ENCODE results near the gene ENOX2. TPM values are rescaled to one million over a fixed set of nuclear protein-coding genes. Genes with fewer than 3 reads are reported as not detected.

The ENOX2 gene
- total RNA-seq, 4 donors from 2014 or later: 10.2 to 27.0 (median 12.9) TPM

DNA sequence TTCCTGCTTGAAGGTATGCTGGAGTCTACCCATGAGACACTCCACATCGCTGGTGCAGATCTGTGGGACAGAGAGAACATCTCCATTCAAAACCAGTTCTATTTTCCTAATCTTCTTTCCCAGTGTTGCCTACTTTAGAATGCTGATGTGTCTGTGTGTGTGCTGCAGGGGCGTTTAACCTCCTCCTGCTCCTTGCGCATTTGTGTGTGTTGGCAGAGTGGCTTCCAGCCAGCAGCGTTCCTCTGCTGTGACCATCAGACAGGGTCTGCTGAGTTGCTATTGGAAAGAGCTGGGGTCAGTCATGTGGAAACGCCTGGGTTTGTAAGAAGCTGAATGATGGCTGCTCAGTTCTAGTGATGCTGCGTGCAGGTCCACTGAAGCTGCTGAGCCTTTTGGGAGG lies 277.6 kb downstream of the ENOX2 start:
- no peak for ATAC-seq (ENCODE audit: low FRiP score)
- TF ChIP-seq, protein P1, sequence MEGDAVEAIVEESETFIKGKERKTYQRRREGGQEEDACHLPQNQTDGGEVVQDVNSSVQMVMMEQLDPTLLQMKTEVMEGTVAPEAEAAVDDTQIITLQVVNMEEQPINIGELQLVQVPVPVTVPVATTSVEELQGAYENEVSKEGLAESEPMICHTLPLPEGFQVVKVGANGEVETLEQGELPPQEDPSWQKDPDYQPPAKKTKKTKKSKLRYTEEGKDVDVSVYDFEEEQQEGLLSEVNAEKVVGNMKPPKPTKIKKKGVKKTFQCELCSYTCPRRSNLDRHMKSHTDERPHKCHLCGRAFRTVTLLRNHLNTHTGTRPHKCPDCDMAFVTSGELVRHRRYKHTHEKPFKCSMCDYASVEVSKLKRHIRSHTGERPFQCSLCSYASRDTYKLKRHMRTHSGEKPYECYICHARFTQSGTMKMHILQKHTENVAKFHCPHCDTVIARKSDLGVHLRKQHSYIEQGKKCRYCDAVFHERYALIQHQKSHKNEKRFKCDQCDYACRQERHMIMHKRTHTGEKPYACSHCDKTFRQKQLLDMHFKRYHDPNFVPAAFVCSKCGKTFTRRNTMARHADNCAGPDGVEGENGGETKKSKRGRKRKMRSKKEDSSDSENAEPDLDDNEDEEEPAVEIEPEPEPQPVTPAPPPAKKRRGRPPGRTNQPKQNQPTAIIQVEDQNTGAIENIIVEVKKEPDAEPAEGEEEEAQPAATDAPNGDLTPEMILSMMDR (IDR thresholded peaks at IDR 0.05): no peak
- DNase-seq (ENCODE audit: low spot score): no peak

DNA sequence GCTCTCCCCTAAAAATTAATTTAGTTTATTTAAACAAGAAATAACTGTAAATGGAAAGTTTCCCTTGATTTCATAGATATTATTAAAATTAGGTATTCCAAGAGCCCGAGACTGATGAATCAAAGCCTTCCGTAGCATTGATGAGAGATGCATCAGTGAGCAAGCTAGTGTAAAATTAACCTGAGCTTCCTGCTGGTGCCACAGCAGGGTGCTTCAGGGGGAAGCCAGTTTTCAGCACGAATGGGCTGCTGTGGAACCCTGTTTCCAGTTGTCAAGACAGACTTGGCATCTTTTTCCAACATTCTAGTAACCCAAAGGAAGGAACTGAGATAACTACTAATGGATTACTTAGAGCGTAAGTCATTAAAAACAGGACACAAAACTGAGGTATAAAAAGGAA lies 279.5 kb downstream of the ENOX2 start:
- DNase-seq (ENCODE audit: low spot score) (no peak), ATAC-seq (ENCODE audit: low FRiP score) (no peak)
- TF ChIP-seq, protein P1 (IDR thresholded peaks at IDR 0.05): no peak

DNA sequence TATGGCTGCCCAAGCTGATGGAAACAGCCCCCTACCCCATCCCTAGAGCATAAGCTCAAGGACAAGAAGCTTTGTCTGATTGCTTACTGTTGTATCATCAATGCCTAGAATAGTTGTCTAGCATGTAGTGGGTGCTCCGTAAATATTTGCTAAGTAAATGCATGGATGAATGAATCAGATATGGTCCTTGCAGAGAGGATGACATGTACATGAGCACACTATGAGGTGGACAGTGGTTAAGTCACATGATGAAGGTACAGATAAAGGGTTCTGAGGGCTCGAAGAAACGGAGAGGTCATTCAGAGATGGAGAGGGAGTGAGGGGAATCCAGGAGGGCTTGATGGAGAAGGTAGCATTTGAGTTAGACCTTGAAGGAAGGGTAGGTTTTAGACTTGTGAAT lies 287.1 kb downstream of the ENOX2 start:
- no peak for DNase-seq (ENCODE audit: low spot score)
- TF ChIP-seq, protein P1 (IDR thresholded peaks at IDR 0.05): no peak
- no peak for ATAC-seq (ENCODE audit: low FRiP score)

DNA sequence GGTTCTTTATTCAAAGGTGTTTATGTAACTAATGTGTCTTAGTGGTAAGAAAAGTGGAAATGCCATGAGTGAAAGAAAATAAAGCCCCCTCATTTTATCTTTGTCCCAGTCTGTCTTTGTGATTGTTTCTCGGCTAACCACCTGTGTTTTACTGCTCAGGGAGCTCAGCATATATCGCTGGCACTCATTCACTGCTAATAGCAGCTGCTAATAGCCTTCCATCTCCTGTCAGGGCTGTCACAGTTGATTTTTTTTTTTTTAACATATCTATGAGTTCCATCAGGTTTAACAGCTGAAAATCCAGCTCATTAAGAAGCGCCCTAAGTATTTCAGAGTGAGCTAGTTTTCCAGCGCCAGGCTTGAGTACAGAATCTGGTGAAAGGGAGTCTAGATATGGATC lies 295.6 kb downstream of the ENOX2 start:
- ATAC-seq (ENCODE audit: low FRiP score): no peak
- TF ChIP-seq, protein P1 (IDR thresholded peaks at IDR 0.05): no peak
- DNase-seq (ENCODE audit: low spot score): no peak

DNA sequence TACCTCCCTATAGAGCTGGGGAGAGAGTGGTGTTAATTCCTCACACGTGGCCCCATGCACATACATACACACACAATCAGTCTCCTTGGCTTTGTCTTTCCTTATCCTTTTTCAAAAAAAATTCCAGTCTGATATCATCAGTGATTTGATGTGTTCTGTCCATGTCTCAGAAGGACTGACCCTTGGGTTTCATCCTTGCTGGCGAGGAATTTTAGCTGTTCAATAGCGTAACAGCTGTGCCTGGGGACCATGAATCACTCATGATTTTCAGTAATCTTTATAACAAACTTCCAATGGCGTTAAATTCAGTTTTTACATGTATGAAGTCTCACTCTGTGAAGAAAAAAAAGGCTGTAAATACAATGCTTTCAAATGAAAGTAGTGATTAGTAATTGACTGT lies 296.6 kb downstream of the ENOX2 start:
- TF ChIP-seq, protein P1 (IDR thresholded peaks at IDR 0.05): no peak
- no peak for ATAC-seq (ENCODE audit: low FRiP score)
- no peak for DNase-seq (ENCODE audit: low spot score)

DNA sequence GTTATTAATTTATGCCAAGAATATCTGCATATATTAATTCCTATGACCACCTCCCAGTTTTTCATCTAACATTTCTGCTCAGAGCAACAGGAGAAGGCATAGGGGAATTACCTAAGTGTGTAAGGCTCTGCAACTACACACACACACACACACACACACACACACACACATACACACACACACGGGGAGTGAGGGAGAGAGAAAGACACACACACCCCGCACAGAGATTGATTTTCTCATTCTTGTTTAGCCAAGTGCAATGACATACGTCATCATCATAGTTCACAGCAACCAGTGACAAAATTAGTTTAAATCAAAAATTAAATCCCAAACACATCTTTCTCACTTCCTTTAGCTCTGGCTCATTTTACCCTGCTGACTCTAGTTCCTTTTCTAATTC lies 298.1 kb downstream of the ENOX2 start:
- DNase-seq (ENCODE audit: low spot score) (no peak), ATAC-seq (ENCODE audit: low FRiP score) (no peak)
- TF ChIP-seq, protein P1 (IDR thresholded peaks at IDR 0.05): no peak

DNA sequence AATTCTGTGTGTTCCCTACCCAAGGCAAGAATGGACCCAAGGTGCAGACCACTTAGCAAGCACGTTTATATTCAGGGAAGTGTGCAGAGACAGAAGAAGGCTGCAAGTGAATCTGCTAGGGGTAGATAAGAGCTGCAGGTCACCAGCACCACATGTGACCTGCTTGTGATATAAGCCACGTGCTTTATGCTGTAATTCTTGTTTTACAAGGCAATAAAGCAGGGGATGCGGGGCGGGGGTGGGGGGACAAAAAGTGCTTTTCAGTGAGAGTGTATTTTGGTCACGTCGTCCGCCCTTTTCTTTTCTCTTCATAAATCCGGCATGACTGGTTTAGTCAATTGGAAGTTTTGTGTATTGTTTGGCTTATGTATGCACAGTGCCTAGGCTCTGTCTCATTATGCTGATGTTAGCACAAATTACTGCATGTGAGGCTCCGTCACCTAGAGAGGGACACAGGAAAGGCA lies 308.5 kb downstream of the ENOX2 start:
- DNase-seq (ENCODE audit: low spot score): no peak
- no peak for ATAC-seq (ENCODE audit: low FRiP score)
- TF ChIP-seq, protein P1 (IDR thresholded peaks at IDR 0.05): no peak
